Amygdala (tissue), 56 donors: Measurements from ENCODE around the gene PPT2.
"Not testable (repeated sequence)": the region's sequence is repeated elsewhere in the genome, so short reads cannot be mapped to it uniquely, and the experiment has no call there.

Source experiments
- DNase-seq, 56 donors: peaks; one replicate each; lab custom pipeline; 2025; lab: John Stamatoyannopoulos, UW

Gene PPT2

GRCh38 chr6:32186151-32186840 is 32.4 kb downstream of the PPT2 start:
- DNase-seq, result not testable (repeated sequence)

GRCh38 chr6:32187009-32187709 is 33.2 kb downstream of the PPT2 start:
- DNase-seq, result no peak

- not testable (repeated sequence) for DNase-seq
These were observed 33.9 kb downstream of the PPT2 start for GRCh38 chr6:32187725-32188380.

GRCh38 chr6:32188381-32189068 is 34.6 kb downstream of the PPT2 start:
- DNase-seq, result no peak

GRCh38 chr6:32189069-32189741 is 35.3 kb downstream of the PPT2 start:
- peak in 2 of 56 donors; percentile 34 to 48 for DNase-seq

- DNase-seq, result peak in 3 of 56 donors; percentile 63 to 83 (median 67)
These were observed 35.8 kb downstream of the PPT2 start for GRCh38 chr6:32189742-32190053.

GRCh38 chr6:32190054-32190851 is 36.3 kb downstream of the PPT2 start, which contains the start of gene PBX2:
Gene PBX2, minus strand, starts transcription at chr6:32190202. Its CDS starts 287 bp downstream, at chr6:32189915.
- peak in 55 of 56 donors; percentile 38 to 95 (median 85) for DNase-seq

GRCh38 chr6:32190911-32191677 is 37.2 kb downstream of the PPT2 start:
- no peak for DNase-seq

GRCh38 chr6:32191696-32192607 is 38.0 kb downstream of the PPT2 start:
- DNase-seq, result no peak

GRCh38 chr6:32192608-32193039 is 38.7 kb downstream of the PPT2 start, which contains the start of gene GPSM3:
Gene GPSM3, minus strand, starts transcription at chr6:32192643. Its CDS starts 130 bp downstream, at chr6:32192513.
- DNase-seq, result peak in 7 of 56 donors; percentile 16 to 39 (median 23)

GRCh38 chr6:32193096-32193495 is 39.2 kb downstream of the PPT2 start:
- not testable (repeated sequence) for DNase-seq

GRCh38 chr6:32194388-32194787 is 40.4 kb downstream of the PPT2 start:
- DNase-seq, result no peak

- DNase-seq, result peak in 15 of 56 donors; percentile 12 to 73 (median 55)
These were observed 41.1 kb downstream of the PPT2 start for GRCh38 chr6:32194825-32195651.

GRCh38 chr6:32195652-32195901 is 41.6 kb downstream of the PPT2 start:
- peak; percentile 91 to 100 (median 100) for DNase-seq

GRCh38 chr6:32195902-32196681 is 42.2 kb downstream of the PPT2 start:
- peak; percentile 61 to 97 (median 90) for DNase-seq
